PC-9 (cell line): ENCODE measurements around the gene RBP5.

ENCODE experiments used
- EZH2 ChIP-seq: fragments of 200-600 bp; sonication (generic); IDR thresholded peaks from 2 replicates; pipeline ENCODE4 v1.8.0; 2017; ENCODE audit warnings: antibody characterized with exemption, low read depth
- TF ChIP-seq, protein P1 (sequence below): fragments of 200-600 bp; sonication (generic); conservative IDR thresholded peaks from 2 replicates; pipeline ENCODE4 v1.6.1; 2017; ENCODE audit warnings: mixed run types, antibody characterized with exemption, mild to moderate bottlenecking, moderate library complexity

DNA sequence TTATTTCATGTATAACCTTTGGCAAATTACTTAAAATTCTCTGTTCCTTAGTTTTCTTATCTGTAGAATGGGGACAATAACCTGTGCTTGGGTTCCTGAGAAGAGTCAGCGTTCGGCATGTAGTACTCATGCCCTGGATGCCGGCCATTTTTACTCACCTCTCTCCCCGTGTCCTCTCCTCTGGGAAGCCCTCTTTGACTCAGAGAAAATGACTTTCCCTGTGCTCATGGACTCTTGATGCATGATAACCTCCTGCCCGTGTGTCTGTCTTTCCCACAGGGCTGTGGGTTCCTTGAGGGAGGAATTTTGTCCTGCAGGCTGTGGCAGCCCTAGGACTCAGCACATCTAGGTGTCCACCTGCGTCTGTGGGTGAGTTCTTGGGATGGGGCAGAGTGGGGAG lies 13.8 kb downstream of the RBP5 start:
- TF ChIP-seq, protein P1, sequence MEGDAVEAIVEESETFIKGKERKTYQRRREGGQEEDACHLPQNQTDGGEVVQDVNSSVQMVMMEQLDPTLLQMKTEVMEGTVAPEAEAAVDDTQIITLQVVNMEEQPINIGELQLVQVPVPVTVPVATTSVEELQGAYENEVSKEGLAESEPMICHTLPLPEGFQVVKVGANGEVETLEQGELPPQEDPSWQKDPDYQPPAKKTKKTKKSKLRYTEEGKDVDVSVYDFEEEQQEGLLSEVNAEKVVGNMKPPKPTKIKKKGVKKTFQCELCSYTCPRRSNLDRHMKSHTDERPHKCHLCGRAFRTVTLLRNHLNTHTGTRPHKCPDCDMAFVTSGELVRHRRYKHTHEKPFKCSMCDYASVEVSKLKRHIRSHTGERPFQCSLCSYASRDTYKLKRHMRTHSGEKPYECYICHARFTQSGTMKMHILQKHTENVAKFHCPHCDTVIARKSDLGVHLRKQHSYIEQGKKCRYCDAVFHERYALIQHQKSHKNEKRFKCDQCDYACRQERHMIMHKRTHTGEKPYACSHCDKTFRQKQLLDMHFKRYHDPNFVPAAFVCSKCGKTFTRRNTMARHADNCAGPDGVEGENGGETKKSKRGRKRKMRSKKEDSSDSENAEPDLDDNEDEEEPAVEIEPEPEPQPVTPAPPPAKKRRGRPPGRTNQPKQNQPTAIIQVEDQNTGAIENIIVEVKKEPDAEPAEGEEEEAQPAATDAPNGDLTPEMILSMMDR: no peak
- TF ChIP-seq EZH2: no peak
